GM12865 (cell line): ENCODE results near the gene MGAT5B.
A peak's percentile ranks its signal among the peaks of the same experiment; 100 is the strongest.

Experiments
- DNase-seq: peaks from one replicate; pipeline ENCODE4 v3.0.0; 2010; ENCODE audit warnings: low read depth
- H3K4me3 ChIP-seq: 2 replicates; pipeline ENCODE4 v1.5.1; 2011; ENCODE audit warnings: mild to moderate bottlenecking, low read depth, low read length, control low read depth
- CTCF ChIP-seq: IDR thresholded peaks from 2 replicates; pipeline ENCODE4 v1.5.1; 2011; ENCODE audit warnings: low read length, control low read depth, low read depth, inconsistent platforms; ENCODE audit not compliant: insufficient read depth; ENCODE audit errors: missing control alignments

Gene MGAT5B

DNA sequence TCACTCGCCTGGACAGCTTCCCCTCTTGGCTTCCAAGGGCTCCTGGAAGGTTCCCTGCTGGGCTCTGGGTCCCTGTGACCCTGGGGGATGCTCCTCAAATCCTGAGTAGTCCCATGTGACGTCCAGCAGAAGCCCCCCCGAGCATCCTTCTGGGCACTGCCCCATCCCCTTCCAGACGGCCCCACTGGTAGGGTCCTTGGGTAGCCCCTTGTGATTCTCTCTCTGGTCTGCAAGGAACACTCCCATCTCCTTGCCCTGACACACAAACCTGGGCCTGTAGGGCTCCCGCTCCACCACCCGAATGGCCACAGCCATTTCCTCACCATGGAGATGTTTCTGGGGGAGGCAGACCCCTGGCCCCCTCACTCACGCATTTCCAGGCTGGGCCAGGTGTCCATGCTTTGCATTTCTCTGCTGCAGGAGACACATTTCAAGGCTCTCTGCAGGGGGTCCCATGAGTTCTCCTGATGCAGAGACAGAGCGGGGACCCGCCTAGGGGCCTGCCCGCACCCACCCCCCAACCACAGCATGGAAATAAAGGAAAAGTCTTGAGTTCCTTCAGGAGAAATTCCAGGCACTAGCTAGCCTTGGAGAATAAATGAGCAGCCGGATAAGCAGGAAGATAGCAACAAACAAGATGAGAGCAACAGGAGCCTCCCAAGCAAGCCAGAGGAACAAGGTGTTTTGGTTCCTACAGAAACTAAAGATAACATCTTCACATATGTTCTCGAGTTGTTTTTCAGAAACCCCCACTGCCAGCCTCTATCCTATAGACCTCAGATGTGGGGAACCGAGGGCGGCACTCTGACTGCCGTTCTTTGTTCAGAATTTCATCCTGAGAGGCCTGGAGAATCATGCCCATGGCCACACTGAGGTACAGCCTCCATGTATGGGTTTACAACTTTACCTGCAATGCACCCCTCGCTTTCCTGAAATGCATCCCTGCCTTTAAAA, 128.8 kb downstream of the MGAT5B start:
- TF ChIP-seq CTCF, result no peak
- DNase-seq, result no peak
- no peak overlapping the region for H3K4me3 ChIP-seq

DNA sequence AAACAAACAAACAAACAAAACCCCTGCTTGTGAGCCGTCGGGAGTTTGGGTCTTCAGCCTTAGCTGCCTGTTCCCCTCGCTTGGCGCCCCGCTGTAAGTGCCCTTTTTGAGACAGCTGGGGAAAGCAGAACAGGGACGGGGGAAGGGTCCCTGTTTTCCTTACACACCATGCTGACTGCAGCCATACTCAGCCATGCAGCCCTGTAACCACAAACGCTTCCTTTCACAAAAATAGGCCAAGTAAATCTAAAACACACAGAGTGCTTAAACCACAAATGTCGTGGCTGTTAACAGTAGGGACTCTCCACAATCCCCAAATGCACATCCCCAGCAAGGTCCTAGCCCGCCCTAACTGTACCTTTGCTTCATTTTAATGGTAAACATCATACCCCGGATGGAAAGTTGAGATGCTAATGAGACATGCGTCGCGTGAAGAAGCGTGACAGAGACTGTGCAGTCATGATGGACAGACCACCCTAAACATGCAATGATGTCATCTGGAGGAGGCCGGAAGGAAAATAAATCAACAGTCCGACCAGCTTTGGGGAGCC, 129.9 kb downstream of the MGAT5B start:
- peak overlapping the region; percentile 24; the same call in 1 of the 2 replicates for H3K4me3 ChIP-seq
- no peak for TF ChIP-seq CTCF
- peak; percentile 82 for DNase-seq

DNA sequence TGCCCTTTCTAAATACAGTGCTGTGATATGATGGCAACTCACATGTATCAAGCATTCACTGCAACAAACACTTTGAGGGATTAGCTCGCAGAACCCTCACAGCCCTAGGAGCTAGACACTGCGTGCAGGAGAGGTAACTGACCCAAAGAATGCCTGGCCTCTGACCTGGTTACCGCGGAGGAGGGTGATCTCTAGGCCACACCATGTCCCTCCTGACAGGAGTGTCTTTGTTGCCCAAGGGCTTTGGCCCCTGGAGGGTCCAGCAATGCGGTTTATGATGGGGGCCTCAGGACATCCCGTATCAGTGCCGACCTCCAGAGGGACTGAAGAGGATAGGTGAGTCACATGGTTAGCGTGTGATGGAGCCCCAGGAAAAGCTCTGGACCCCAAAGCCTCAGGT, 130.6 kb downstream of the MGAT5B start:
- no peak for TF ChIP-seq CTCF
- peak; percentile 9 for DNase-seq
- no peak overlapping the region for H3K4me3 ChIP-seq
